Immature natural killer cell (primary cell): ENCODE measurements around the gene ACTBL2. TPM values are rescaled to one million over a fixed set of nuclear protein-coding genes. Genes with fewer than 3 reads are reported as not detected.
"Not testable (repeated sequence)": the region's sequence is repeated elsewhere in the genome, so short reads cannot be mapped to it uniquely, and the experiment has no call there.

ENCODE experiments used
- DNase-seq, 3 donors: peaks; one replicate each; pipeline ENCODE4 v3.0.0; 2022; ENCODE audit warnings: mixed read lengths in 1 of 3
- H3K27ac Mint-ChIP-seq, 6 donors: one replicate each; pipeline ENCODE4 v1.8.0; 2020; ENCODE audit warnings: mixed read lengths in 6 of 6, mild to moderate bottlenecking in 5 of 6, inconsistent platforms in 4 of 6, moderate library complexity in 3 of 6
- H3K27me3 Mint-ChIP-seq, 3 donors: one replicate each; pipeline ENCODE4 v1.8.0; 2020 to 2021; ENCODE audit warnings: low read depth in 3 of 3, mild to moderate bottlenecking in 3 of 3, mixed read lengths in 3 of 3, moderate library complexity in 3 of 3, inconsistent platforms in 1 of 3
- H3K36me3 Mint-ChIP-seq, 3 donors: one replicate each; pipeline ENCODE4 v1.8.0; 2020; ENCODE audit warnings: mixed read lengths in 3 of 3, inconsistent platforms in 2 of 3, mild to moderate bottlenecking in 2 of 3
- H3K4me1 Mint-ChIP-seq, 2 donors: one replicate each; pipeline ENCODE4 v1.8.0; 2020; ENCODE audit warnings: inconsistent platforms in 2 of 2, mild to moderate bottlenecking in 2 of 2, mixed read lengths in 2 of 2, moderate library complexity in 1 of 2
- H3K4me3 Mint-ChIP-seq, 5 donors: one replicate each; pipeline ENCODE4 v1.8.0; 2020; ENCODE audit warnings: mild to moderate bottlenecking in 5 of 5, mixed read lengths in 5 of 5, inconsistent platforms in 3 of 5, moderate library complexity in 3 of 5
- H3K9me3 Mint-ChIP-seq, 6 donors: one replicate each; pipeline ENCODE4 v1.8.0; 2020; ENCODE audit warnings: mild to moderate bottlenecking in 6 of 6, mixed read lengths in 6 of 6, inconsistent platforms in 4 of 6, moderate library complexity in 3 of 6
- polyA plus RNA-seq, 3 donors: library from polyadenylated mRNA; unstranded; fragments of 300-500 nt; fragmentation: Illumina TruSeq; gene quantifications; one replicate each; pipeline ENCODE4 v1.2.3, GENCODE V29; 2021

The ACTBL2 gene
- polyA plus RNA-seq, 3 donors from 2014 or later = not detected

- Mint-ChIP-seq H3K27me3 (peaks cover 0 to 2% (median 2%) of the 10 kb centered on the region in 3 donors), H3K27ac (no peak overlapping the region), H3K4me1 (no peaks in the 10 kb centered on the region)
These were observed 3.8 kb downstream of the ACTBL2 start for GRCh38 chr5:57478826-57479225.

GRCh38 chr5:57476601-57477056, 6.0 kb downstream of the ACTBL2 start:
- no peak overlapping the region for H3K4me3 Mint-ChIP-seq
- no peak overlapping the region for H3K27ac Mint-ChIP-seq
- H3K36me3 Mint-ChIP-seq = peaks cover 0 to 4% (median 0%) of the 10 kb centered on the region in 3 donors
- peaks cover 0 to 2% (median 1%) of the 10 kb centered on the region in 3 donors for H3K27me3 Mint-ChIP-seq
- no peak for DNase-seq
- H3K9me3 Mint-ChIP-seq = no peaks in the 10 kb centered on the region
- H3K4me1 Mint-ChIP-seq = no peaks in the 10 kb centered on the region

More at GRCh38 chr5:57478826-57479225, 3.8 kb downstream of the ACTBL2 start:
- H3K4me3 Mint-ChIP-seq = no peak overlapping the region
- peaks cover 0 to 4% (median 0%) of the 10 kb centered on the region in 3 donors for H3K36me3 Mint-ChIP-seq
- DNase-seq = no peak
- H3K9me3 Mint-ChIP-seq = no peaks in the 10 kb centered on the region

- no peak for DNase-seq
- H3K4me1 Mint-ChIP-seq = no peaks in the 10 kb centered on the region
- H3K9me3 Mint-ChIP-seq = peaks cover 0 to 2% (median 0%) of the 10 kb centered on the region in 6 donors
- no peak overlapping the region for H3K4me3 Mint-ChIP-seq
- no peak overlapping the region for H3K27ac Mint-ChIP-seq
- H3K36me3 Mint-ChIP-seq = no peaks in the 10 kb centered on the region
- H3K27me3 Mint-ChIP-seq = peaks cover 0 to 7% (median 0%) of the 10 kb centered on the region in 3 donors
These were observed 12.3 kb downstream of the ACTBL2 start for GRCh38 chr5:57470339-57470738.

GRCh38 chr5:57468481-57469163, 14.0 kb downstream of the ACTBL2 start:
- peaks cover 0 to 7% (median 0%) of the 10 kb centered on the region in 3 donors for H3K27me3 Mint-ChIP-seq

GRCh38 chr5:57466544-57466943, 16.1 kb downstream of the ACTBL2 start:
- no peak overlapping the region for H3K4me3 Mint-ChIP-seq
- no peak for DNase-seq
- H3K27ac Mint-ChIP-seq = no peak overlapping the region
- no peaks in the 10 kb centered on the region for H3K4me1 Mint-ChIP-seq
- peaks cover 0 to 2% (median 0%) of the 10 kb centered on the region in 6 donors for H3K9me3 Mint-ChIP-seq
- no peaks in the 10 kb centered on the region for H3K36me3 Mint-ChIP-seq
- H3K27me3 Mint-ChIP-seq = peaks cover 0 to 7% (median 0%) of the 10 kb centered on the region in 3 donors

More at GRCh38 chr5:57468481-57469163, 14.0 kb downstream of the ACTBL2 start:
- Mint-ChIP-seq H3K4me1 (no peaks in the 10 kb centered on the region), H3K36me3 (no peaks in the 10 kb centered on the region), H3K27ac (no peak overlapping the region), H3K9me3 (peaks cover 0 to 2% (median 0%) of the 10 kb centered on the region in 6 donors), H3K4me3 (no peak overlapping the region)
- no peak for DNase-seq

- not testable (repeated sequence) for H3K27ac Mint-ChIP-seq, H3K4me1 Mint-ChIP-seq, DNase-seq, H3K4me3 Mint-ChIP-seq, H3K9me3 Mint-ChIP-seq, H3K27me3 Mint-ChIP-seq, H3K36me3 Mint-ChIP-seq
These were observed 22.6 kb downstream of the ACTBL2 start for GRCh38 chr5:57460056-57460455.

- H3K4me3 Mint-ChIP-seq = no peak overlapping the region
- H3K27me3 Mint-ChIP-seq = peaks cover 2 to 8% (median 6%) of the 10 kb centered on the region in 3 donors
These were observed 24.2 kb downstream of the ACTBL2 start for GRCh38 chr5:57458443-57458842.

GRCh38 chr5:57456531-57457135, 26.0 kb downstream of the ACTBL2 start:
- H3K4me1 Mint-ChIP-seq = no peaks in the 10 kb centered on the region
- DNase-seq = no peak
- H3K4me3 Mint-ChIP-seq = no peak overlapping the region
- H3K27ac Mint-ChIP-seq = no peak overlapping the region
- peaks cover 0 to 2% (median 0%) of the 10 kb centered on the region in 6 donors for H3K9me3 Mint-ChIP-seq
- peaks cover 2 to 8% (median 6%) of the 10 kb centered on the region in 3 donors for H3K27me3 Mint-ChIP-seq
- no peaks in the 10 kb centered on the region for H3K36me3 Mint-ChIP-seq

More at GRCh38 chr5:57458443-57458842, 24.2 kb downstream of the ACTBL2 start:
- H3K9me3 Mint-ChIP-seq = peaks cover 0 to 2% (median 0%) of the 10 kb centered on the region in 6 donors
- no peaks in the 10 kb centered on the region for H3K36me3 Mint-ChIP-seq
- H3K4me1 Mint-ChIP-seq = no peaks in the 10 kb centered on the region
- no peak overlapping the region for H3K27ac Mint-ChIP-seq
- DNase-seq = no peak

- H3K36me3 Mint-ChIP-seq = no peaks in the 10 kb centered on the region
- peaks cover 1 to 6% (median 2%) of the 10 kb centered on the region in 3 donors for H3K27me3 Mint-ChIP-seq
- no peaks in the 10 kb centered on the region for H3K4me1 Mint-ChIP-seq
- H3K4me3 Mint-ChIP-seq = no peak overlapping the region
- peaks cover 0 to 2% (median 0%) of the 10 kb centered on the region in 6 donors for H3K9me3 Mint-ChIP-seq
- no peak for DNase-seq
- H3K27ac Mint-ChIP-seq = no peak overlapping the region
These were observed 26.8 kb downstream of the ACTBL2 start for GRCh38 chr5:57455511-57456455.

GRCh38 chr5:57454896-57455295, 27.7 kb downstream of the ACTBL2 start:
- Mint-ChIP-seq H3K27ac (no peak overlapping the region), H3K36me3 (no peaks in the 10 kb centered on the region), H3K4me1 (no peaks in the 10 kb centered on the region), H3K27me3 (peaks cover 1 to 6% (median 2%) of the 10 kb centered on the region in 3 donors), H3K4me3 (no peak overlapping the region), H3K9me3 (peaks cover 0 to 2% (median under 1%) of the 10 kb centered on the region in 6 donors)
- no peak for DNase-seq

GRCh38 chr5:57453728-57454127, 28.9 kb downstream of the ACTBL2 start:
- no peak for DNase-seq
- Mint-ChIP-seq H3K4me3 (no peak overlapping the region), H3K9me3 (peaks cover 0 to 3% (median 0%) of the 10 kb centered on the region in 6 donors), H3K27me3 (peaks cover 2 to 6% (median 4%) of the 10 kb centered on the region in 3 donors), H3K27ac (no peak overlapping the region), H3K36me3 (no peaks in the 10 kb centered on the region), H3K4me1 (no peaks in the 10 kb centered on the region)

GRCh38 chr5:57452885-57453284, 29.7 kb downstream of the ACTBL2 start:
- Mint-ChIP-seq H3K4me1 (no peaks in the 10 kb centered on the region), H3K4me3 (no peak overlapping the region), H3K9me3 (peaks cover 0 to 3% (median 0%) of the 10 kb centered on the region in 6 donors), H3K36me3 (no peaks in the 10 kb centered on the region), H3K27me3 (peaks cover 2 to 6% (median 4%) of the 10 kb centered on the region in 3 donors), H3K27ac (no peak overlapping the region)
- DNase-seq = no peak

- H3K4me3 Mint-ChIP-seq = no peak overlapping the region
- no peak for DNase-seq
- H3K36me3 Mint-ChIP-seq = no peaks in the 10 kb centered on the region
- peaks cover 0 to 3% (median 0%) of the 10 kb centered on the region in 6 donors for H3K9me3 Mint-ChIP-seq
- no peaks in the 10 kb centered on the region for H3K4me1 Mint-ChIP-seq
- H3K27ac Mint-ChIP-seq = no peak overlapping the region
- peaks cover 2 to 7% (median 6%) of the 10 kb centered on the region in 3 donors for H3K27me3 Mint-ChIP-seq
These were observed 31.4 kb downstream of the ACTBL2 start for GRCh38 chr5:57450991-57451876.
